ENCODE results near the gene EVX2. TPM values are rescaled to one million over a fixed set of nuclear protein-coding genes. Genes with fewer than 3 reads are reported as not detected.
A peak's percentile ranks its signal among the peaks of the same experiment; 100 is the strongest.

EVX2 gene
- not detected for total RNA-seq

DNA sequence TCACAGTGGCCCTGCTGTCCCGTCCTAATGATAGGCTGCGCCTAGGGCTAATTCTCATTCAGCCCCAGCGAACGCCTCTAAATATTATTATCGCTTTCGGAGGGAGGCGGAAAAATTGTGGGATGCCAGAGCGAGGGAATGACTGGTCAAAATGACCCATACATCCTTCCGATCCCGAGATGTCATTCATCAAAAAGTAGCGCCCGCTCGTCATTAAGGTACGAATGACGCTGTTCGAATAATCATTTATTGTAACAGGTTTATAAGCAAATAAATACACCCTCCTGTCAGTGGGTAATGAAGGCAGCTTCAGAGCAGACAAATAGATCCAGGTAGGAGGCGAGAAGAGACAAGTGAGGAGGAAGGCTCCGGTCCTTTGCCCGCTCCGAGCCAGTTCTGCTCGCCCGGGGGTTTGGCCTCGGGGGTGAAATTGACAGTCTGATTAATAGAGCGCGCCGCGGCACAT is at the start of gene EVX2:
Gene EVX2, minus strand, starts transcription at position 167 of the 466 bp plus-strand sequence. CDS start 186 bp downstream, outside the sequence.
- no peak for DNase-seq (ENCODE audit: low spot score)

DNA sequence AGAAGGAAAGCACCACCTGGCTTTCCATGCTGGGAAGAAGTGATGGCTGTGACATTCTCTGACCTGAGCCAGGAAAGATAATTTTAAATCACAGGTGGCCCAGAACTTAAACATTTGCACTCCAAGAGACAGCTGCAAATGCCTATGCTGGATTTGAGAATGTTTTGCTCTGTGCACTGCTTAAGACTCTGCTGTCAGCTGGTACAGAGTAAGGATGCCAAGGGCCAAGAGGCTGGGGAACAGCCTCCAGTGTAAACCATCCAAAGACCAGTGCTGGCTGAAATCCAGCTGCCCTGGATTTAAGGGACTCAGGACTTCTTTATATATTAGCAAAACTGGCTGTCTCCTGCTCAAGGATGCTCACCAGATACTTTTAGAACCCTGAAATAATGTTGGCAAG is 49.6 kb upstream of the EVX2 start:
- DNase-seq (ENCODE audit: low spot score) = peak; percentile 43

DNA sequence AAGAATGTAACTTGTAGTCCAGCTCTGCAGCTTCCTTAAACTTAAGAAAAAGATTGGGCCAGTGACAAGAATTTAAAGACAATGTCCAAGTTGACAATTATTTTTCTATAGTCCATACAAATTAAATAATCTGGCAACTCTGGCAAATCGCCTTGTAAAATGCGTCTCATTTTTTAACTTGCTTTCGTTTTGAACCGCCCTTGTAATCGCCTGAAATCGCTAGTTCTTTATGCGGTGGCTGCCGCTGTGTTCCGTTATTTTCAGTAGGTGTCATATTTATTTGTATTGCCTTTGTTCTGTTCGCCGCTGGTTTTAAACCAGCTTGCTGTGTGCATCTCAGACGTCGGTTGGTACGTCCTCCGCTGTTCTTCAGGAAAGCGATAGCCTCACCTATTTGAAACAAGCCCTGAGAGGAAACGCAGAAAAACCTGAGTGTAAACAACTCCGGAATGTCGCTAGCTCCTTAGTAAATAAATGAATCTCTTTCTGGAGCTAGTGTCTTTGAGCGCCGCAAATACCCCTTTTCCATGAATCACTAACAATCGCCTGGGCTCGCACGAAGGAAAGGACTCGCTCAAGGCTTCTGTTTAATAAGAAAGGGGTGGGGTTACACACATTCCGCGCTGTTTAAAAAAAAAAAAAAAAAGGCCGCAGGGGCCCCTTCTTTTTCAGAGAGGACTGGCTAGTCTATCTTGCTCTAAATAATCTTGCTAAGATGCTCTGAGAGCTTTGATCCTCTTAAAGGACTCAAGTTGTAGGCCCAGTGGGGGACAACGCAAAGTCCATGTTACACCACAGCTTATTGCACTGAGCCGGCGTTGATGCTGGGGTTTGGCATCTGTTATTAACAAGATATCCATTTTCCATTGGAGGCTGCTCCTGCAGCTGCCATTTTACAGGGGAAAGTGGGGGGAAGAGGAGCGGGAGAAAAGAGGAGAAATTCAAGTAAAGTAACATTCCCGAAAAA is 48.7 kb upstream of the EVX2 start:
- DNase-seq (ENCODE audit: low spot score) = peak; percentile 43

DNA sequence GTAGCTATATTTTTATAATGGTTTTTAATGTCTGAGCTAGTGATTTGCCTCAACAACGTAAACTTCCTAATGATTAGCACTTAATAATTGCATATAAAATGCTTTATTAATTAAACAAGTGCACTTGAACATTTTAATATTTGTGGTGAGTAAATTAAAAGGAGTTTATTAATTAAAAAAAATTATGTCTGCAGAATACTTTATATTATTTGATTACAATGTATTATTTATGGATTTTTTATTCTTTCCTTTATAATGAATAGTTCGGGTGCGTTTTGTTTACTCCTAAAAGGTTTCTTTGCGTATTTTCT is 48.0 kb upstream of the EVX2 start:
- DNase-seq (ENCODE audit: low spot score) = no peak

DNA sequence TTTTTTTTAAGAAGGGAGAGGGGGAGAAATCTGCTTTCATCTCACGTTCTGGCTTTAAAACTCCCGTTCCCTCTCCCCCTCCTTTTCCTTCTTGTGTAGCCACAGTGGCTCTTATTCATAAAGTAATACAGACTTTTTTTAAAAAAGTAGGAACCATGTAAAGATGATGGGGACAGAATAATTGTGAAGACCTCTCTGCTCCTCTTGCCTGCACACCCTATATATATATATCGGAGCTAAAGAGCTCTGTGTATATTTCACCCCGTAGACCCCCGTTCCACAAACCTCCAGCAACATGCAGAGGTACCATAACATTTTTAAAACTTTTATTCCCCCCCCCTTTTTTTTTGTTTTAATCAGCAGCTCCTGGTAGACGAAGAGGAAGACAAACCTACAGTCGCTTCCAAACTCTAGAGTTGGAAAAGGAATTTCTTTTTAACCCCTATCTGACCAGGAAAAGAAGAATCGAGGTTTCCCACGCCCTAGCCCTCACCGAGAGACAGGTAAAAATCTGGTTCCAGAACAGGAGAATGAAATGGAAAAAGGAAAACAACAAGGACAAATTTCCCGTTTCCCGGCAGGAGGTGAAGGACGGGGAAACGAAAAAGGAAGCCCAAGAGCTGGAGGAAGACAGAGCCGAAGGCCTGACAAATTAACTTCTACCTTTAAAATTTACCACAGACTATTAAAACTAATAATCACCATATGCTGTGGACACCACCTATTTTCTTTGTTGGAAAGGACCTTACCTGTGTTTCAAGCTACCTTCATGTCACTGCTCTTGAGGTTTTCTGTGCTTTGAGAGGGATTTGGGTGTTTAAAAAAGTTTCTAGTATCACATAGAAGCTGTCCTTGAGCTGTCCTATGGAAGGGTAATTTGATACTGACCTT is 47.4 kb upstream of the EVX2 start:
- DNase-seq (ENCODE audit: low spot score) = no peak

DNA sequence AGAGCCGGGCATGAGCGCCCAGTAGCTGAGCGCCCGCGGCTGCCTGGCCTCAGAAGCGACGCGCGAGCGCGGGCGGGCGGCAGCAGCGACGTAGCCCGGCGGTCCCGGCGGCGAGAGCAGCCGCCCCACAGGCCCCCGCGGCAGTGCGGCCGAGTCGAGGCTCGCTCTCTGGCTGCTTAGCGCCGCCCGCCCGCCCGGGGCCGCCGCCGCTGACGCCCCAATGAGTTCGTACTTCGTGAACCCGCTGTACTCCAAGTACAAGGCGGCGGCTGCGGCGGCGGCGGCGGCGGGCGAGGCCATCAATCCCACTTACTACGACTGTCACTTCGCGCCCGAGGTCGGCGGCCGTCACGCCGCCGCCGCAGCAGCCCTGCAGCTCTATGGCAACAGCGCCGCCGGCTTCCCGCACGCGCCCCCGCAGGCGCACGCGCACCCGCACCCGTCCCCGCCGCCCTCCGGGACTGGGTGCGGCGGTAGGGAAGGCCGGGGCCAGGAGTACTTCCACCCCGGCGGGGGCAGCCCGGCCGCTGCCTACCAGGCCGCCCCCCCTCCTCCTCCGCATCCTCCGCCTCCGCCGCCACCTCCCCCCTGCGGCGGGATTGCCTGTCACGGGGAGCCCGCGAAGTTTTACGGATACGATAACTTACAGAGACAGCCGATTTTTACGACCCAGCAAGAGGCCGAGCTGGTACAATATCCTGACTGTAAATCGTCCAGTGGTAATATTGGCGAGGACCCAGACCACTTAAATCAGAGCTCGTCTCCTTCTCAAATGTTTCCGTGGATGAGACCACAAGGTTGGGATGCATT is 46.6 kb upstream of the EVX2 start:
- peak; percentile 71 for DNase-seq (ENCODE audit: low spot score)

DNA sequence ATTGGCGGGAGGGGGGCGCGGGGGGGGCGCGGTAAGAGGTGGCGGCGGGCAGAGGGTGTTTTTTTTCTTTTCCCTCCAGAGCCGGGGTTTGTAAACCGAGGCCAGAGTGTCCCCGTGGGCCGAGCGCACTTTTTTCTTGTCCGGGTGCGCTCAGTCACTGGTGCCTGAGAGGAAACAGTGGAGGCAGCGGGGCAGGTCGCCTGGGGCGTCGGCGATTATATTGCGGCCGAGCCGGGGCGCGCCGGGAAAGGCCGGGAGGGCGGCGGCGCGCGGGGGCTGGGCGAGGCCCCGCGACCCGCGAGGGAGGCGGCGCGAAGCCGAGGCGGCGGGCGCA is 46.0 kb upstream of the EVX2 start:
- DNase-seq (ENCODE audit: low spot score) = no peak

DNA sequence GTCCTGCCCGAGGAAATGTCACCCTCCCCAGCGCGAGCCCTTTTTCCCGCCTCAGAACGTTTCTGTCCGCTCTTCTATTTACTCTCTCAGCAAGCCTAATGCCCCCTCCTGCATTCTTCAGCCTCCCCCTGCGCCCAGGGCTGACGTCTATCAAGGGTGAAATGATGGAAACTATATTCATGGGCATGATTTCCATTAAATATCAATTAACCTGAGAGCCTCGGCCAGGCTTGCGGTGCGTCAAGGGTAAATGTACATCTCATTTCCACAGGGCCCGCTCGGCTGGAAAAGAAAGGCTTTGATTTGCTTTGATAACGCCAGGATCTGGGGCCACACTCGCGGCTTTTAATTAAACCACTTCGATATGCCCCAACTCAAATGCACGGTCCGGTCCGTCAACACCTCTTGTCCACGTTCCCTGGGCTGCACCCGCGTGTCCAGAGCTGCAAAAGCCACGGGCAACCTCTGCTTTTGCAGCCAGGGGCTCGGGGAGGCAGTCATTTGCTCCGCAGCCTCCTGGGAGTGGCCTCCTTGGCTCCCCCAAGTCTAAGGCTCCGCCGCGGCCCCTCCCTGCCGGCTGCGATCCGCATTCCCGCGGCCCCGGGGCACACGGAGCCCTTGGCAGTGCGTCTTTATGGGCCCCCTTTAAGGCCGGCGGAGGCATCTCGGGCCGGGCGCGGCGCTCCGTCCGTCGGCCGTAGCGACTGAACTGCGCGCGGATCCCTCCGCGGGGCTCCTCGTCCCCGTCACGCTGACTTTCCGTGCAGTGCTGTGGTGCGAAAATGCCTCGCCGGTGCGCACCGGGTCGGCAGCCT is 45.4 kb upstream of the EVX2 start, which contains the start of gene HOXD8:
Gene HOXD8, plus strand, starts transcription at position 724 of the 815 bp plus-strand sequence. CDS start 662 bp downstream, outside the sequence.
- DNase-seq (ENCODE audit: low spot score) = peak; percentile 87

DNA sequence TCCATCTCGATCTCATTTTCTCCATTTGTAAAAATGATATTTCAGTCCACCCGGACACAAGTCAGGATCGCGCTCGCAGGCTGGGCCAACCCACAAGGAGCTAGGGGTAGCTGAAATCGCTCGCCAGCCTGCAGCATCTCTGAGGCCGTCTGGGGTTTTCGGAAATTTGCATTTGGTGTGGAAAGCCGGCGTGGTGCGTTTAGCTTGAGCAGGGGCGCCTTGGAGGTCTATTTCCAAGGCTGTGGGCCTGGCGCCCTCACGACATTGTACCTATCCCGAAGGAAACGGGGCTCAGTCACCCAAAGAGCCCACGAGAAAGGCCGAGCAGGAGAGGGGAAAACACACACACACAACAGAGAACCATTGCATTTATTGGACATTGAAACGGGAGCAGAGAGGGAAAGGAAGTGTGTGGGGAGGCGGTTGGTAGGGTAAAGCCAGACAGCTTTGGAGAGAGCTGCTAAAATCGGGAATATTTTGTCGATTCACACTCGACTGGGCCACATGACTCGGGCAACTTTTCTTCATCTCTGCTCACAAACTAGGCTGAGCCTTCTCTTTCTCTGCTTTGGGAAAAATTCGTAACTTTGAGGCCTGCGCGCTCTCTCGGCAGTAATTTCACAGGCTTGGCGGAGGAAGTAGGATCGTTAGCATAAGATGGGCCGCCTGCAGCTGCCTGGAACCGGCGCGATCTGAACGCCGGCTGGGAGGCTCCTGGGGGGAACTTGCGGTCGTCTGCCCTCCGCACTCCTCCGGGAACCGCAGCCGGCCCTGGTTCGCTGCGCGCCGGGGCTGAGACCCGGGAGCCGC is 44.6 kb upstream of the EVX2 start:
- DNase-seq (ENCODE audit: low spot score) = no peak

DNA sequence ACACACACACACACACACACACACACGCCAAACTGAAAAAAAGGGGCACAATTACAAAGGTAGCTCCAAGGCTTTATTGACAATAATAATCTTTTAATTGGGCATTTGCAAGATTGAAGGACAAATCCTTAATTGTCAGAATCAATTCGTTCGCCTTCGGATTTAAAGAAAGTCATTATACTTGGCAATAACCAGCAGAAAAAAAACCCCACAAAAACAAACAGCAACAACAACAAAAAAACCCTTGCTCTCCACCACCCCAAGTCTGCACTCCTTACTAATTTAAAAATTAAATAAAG is 44.0 kb upstream of the EVX2 start:
- DNase-seq (ENCODE audit: low spot score) = no peak

DNA sequence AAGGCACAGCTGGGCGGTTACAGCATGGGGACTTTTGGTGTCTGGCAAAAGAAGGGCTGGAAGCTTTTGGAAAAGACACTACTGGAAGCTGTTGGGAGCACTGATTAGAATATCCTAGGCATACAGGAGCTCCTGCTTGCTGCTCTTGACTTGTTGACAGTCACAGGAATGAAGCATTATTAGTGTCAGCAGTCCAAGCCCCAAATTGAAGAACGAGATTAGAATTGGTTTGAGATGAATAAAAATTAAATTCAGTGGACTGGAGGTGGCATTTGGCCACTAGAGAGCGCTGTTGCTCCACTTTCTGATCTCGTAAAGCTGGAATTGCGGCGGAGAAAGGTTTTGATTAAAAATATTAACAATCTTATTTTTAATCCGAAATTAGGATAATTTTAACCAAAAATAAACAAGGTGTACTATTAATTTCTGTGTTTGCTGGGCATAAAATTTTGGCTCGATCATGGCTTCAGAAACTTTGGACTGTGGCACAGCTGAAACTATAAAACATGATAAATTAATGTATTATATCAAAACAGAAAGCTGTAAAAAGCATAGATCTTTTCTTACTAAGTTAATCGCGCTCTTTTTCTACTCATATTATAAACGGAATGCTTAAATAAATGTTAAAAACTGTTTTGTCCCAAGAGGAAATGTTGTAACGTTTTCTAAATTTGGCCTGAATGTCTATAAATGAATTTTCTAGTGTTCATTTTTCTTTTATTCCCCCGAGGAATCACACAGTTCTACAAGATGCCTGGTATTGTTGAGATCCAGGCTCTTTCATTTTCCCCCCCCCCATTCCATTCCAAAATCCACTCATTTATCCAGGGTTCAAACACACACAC is 43.4 kb upstream of the EVX2 start:
- DNase-seq (ENCODE audit: low spot score) = peak; percentile 80

DNA sequence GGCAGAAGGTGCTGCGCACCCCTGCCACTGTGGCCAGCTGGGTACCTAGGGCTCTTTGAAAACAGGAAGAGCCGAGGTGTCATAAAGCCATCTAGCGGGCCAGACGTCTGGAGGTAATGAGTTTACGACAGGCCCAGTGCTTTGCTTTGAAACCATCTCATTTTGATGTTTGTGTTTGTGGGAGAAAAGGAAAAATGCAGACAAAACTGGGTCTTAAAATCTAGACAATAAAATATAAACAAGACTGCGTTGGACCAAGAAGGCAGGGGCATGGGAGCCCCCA is 42.0 kb upstream of the EVX2 start:
- no peak for DNase-seq (ENCODE audit: low spot score)

DNA sequence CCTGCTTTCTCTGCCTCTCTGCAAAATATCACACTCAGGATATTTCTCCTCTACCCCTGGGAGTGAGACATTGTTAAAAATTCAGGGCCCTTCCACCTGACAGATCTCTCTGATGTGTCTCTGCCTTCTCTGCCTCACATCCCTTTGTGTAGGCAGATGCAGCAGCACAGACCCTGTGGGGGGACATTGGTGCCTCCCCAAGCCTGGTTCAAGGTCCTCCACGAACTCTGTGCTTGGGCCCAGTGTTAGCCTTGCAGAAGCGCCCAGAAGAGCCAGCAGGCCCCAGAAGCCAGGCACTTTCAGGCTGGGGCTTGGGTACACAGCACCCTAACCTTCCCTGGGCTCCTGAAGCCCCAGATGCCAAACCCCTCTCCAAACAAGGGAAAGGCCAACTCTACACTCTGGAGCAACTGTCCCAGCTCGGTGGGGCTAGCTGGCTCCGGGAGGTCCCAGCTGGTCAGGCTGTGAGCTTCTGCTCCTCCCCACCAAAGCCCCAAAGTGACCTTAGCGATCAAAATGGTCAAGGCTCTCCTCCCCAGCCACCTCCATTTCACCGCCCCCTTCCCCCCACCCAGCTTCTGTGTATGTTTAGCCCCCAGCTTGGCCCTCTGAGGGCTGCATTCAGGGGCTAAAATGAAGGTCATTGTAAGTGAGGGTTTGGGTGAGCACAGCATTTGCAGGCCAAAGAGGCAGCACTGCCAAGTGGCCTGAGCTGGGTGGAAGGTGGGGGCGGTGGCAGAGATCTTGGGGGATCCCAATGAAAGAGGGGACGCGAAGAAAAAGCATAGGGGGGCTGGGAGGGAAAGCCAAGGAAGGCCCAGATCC is 41.4 kb upstream of the EVX2 start:
- no peak for DNase-seq (ENCODE audit: low spot score)

DNA sequence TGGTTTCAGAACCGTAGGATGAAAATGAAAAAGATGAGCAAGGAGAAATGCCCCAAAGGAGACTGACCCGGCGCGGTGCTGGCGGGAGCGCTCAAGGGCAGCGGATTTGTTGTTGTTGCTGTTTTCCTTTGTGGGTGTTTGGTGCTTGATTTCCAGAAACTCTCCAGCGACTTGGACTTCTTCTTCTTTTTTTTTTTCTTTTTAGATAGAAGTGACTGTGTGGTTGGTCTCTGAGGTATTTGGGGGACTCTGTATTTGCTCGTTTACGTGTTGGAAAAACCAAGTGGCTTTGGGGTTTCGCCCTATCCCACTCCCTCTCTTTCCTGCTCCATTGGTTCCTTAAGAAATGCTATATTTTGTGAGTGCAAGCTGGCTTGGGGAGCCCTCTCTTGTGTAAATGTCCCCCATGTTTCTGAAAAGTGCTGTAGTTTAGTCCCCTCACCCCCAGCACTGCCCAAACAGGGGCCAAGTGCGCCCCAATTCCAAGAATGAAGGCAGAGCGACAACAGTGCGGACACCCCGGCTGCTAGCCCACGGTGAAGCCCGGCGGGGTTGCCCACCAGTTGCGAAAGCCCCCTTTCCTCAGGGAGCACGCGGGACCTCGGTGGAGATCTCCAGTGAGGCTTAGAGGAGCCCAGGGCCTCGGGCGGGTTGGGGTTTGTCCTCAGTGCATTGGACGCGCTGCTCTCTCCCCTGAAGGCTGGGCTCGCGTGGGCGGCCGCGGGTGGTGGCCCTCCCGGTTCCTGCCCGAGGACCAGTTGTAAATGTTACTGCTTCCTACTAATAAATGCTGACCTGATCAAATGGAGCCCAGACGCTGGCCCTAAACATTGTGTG is 40.6 kb upstream of the EVX2 start:
- no peak for DNase-seq (ENCODE audit: low spot score)

DNA sequence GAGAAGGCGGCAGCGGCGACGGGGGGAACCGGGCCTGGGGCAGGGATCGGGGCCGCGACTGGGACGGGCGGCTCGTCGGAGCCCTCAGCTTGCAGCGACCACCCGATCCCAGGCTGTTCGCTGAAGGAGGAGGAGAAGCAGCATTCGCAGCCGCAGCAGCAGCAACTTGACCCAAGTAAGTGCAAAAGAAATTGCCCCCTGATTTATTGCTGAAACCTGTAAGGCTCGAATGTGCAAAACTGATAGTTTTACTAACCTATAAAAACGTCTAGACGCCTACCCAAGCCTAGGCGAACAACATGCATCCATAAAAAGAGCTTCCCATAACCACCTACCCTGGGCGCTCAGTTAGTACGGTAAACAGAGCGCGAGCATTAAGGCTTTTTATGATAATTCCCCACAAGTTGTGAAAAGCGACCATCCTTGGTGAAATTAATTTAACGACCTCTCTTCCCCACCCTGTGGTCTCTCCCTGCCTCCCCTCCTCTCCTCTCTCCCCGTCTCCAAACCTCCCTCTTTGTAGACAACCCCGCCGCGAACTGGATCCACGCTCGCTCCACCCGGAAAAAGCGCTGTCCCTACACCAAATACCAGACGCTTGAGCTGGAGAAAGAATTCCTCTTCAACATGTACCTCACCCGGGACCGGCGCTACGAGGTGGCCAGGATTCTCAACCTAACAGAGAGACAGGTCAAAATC is 39.8 kb upstream of the EVX2 start:
- DNase-seq (ENCODE audit: low spot score) = no peak

DNA sequence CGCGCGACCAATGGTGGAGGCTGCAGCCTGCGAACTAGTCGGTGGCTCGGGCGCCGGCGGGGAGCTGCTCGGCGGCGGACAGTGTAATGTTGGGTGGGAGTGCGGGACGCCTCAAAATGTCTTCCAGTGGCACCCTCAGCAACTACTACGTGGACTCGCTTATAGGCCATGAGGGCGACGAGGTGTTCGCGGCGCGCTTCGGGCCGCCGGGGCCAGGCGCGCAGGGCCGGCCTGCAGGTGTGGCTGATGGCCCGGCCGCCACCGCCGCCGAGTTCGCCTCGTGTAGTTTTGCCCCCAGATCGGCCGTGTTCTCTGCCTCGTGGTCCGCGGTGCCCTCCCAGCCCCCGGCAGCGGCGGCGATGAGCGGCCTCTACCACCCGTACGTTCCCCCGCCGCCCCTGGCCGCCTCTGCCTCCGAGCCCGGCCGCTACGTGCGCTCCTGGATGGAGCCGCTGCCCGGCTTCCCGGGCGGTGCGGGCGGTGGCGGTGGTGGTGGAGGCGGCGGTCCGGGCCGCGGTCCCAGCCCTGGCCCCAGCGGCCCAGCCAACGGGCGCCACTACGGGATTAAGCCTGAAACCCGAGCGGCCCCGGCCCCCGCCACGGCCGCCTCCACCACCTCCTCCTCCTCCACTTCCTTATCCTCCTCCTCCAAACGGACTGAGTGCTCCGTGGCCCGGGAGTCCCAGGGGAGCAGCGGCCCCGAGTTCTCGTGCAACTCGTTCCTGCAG is 39.1 kb upstream of the EVX2 start, which contains the start of gene HOXD9:
Gene HOXD9, plus strand, starts transcription at position 37 of the 728 bp plus-strand sequence. Its CDS starts 50 bp downstream, at position 87.
- DNase-seq (ENCODE audit: low spot score) = peak; percentile 87

All from ureter (tissue), 1 donor.